Measurements from ENCODE around the gene SLC45A2. TPM values are rescaled to one million over a fixed set of nuclear protein-coding genes. Genes with fewer than 3 reads are reported as not detected.
A peak's percentile ranks its signal among the peaks of the same experiment; 100 is the strongest.

SLC45A2 gene
- total RNA-seq, 1 experiment from 2014 or later: not detected

DNA sequence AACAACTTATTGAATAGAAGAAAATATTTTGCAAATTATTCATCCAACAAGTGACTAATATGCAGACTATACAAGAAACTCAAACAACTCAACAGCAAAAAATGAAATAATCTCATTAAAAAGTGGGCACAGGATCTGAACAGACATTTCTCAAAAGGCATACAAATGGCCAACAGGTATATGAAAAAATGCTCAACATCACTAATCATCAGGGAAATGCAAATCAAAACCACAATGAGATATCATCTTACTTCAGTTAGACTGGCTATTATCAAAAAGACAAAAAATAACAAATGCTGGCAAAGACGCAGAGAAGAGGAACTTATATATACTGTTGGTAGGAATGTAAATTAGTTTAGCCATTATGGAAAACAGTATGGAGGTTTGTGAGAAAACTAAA, 25.1 kb upstream of the SLC45A2 start:
- DNase-seq (ENCODE audit: low read depth, low spot score) (no peak), ATAC-seq (no peak)
- ChIA-PET POLR2A (no interaction called here), CTCF (no interaction called here)
- in situ Hi-C loops (cut with HindIII; ENCODE audit: low pct_unique_long_range_greater_than_20kb, low sequenced_read_pairs) (no loop called here), intact Hi-C loops (cut with micrococcal nuclease; ENCODE audit: unreplicated experiment) (loop anchor here (5.0 kb wide), 1 partner anchor 458 kb away; no protein-coding TSS in a partner anchor)
- Histone ChIP-seq H3K9me3 (ENCODE audit: control insufficient read depth, insufficient read depth, low read depth, low read length) (no peaks in the 10 kb centered on the region), H3K36me3 (ENCODE audit: control insufficient read depth, insufficient read depth, low read length) (no peaks in the 10 kb centered on the region), H3K27ac (ENCODE audit: low read length) (no peak overlapping the region), H3K4me1 (ENCODE audit: control insufficient read depth, insufficient read depth, low read length) (peaks cover 8% of the 10 kb centered on the region), H3K4me3 (ENCODE audit: low read depth in 2 of 2, low read length in 2 of 2) (no peak overlapping the region), H3K27me3 (ENCODE audit: control insufficient read depth, insufficient read depth, low read length) (no peaks in the 10 kb centered on the region)
- TF ChIP-seq POLR2AphosphoS5 (IDR thresholded peaks at IDR 0.05; ENCODE audit: low read depth, low read length): no peak
- no peak for TF ChIP-seq REST (IDR thresholded peaks at IDR 0.05; ENCODE audit: insufficient read depth in 1 of 2, low read depth in 2 of 2, low read length in 1 of 2)
- TF ChIP-seq CTCF (IDR thresholded peaks at IDR 0.05): no peak
- TF ChIP-seq TCF7L2 (IDR thresholded peaks at IDR 0.05; ENCODE audit: low read depth, low read length): no peak
- no peak for TF ChIP-seq SIN3A (IDR thresholded peaks at IDR 0.05; ENCODE audit: borderline replicate concordance, insufficient read depth, low read depth, low read length)
- BruUV-seq (replicated peaks): no TSS peak

- Histone ChIP-seq H3K27ac (ENCODE audit: low read length) (peak overlapping the region; percentile 99), H3K27me3 (ENCODE audit: control insufficient read depth, insufficient read depth, low read length) (no peaks in the 10 kb centered on the region), H3K36me3 (ENCODE audit: control insufficient read depth, insufficient read depth, low read length) (no peaks in the 10 kb centered on the region; the same call in 1 of the 2 replicates), H3K4me3 (ENCODE audit: low read depth in 2 of 2, low read length in 2 of 2) (peak overlapping the region; percentile 79 to 90), H3K4me1 (ENCODE audit: control insufficient read depth, insufficient read depth, low read length) (peaks cover 8% of the 10 kb centered on the region), H3K9me3 (ENCODE audit: control insufficient read depth, insufficient read depth, low read depth, low read length) (no peaks in the 10 kb centered on the region)
- ChIA-PET CTCF (no interaction called here), POLR2A (no interaction called here)
- TF ChIP-seq POLR2AphosphoS5 (IDR thresholded peaks at IDR 0.05; ENCODE audit: low read depth, low read length) (no peak), SIN3A (IDR thresholded peaks at IDR 0.05; ENCODE audit: borderline replicate concordance, insufficient read depth, low read depth, low read length) (no peak), REST (IDR thresholded peaks at IDR 0.05; ENCODE audit: insufficient read depth in 1 of 2, low read depth in 2 of 2, low read length in 1 of 2) (no peak), CTCF (IDR thresholded peaks at IDR 0.05) (no peak), TCF7L2 (IDR thresholded peaks at IDR 0.05; ENCODE audit: low read depth, low read length) (no peak)
- no TSS peak for BruUV-seq (replicated peaks)
- ATAC-seq (no peak), DNase-seq (ENCODE audit: low read depth, low spot score) (no peak)
- intact Hi-C loops (cut with micrococcal nuclease; ENCODE audit: unreplicated experiment) (loop anchor here (5.0 kb wide), 1 partner anchor 458 kb away; no protein-coding TSS in a partner anchor), in situ Hi-C loops (cut with HindIII; ENCODE audit: low pct_unique_long_range_greater_than_20kb, low sequenced_read_pairs) (no loop called here)
Observed at GRCh38 chr5:34008802-34009201, 24.3 kb upstream of the SLC45A2 start.

Data from Panc1 (cell line).